HG03039 (cell line): ENCODE measurements around the gene USP32.
"Not testable (repeated sequence)": the region's sequence is repeated elsewhere in the genome, so short reads cannot be mapped to it uniquely, and the experiment has no call there.

Experiments
- ATAC-seq: cut with Tn5 transposase; IDR thresholded peaks from one replicate; pipeline ENCODE4 v1.9.1; 2021; ENCODE audit warnings: mild to moderate bottlenecking, moderate library complexity; ENCODE audit not compliant: unreplicated experiment

USP32 gene

DNA sequence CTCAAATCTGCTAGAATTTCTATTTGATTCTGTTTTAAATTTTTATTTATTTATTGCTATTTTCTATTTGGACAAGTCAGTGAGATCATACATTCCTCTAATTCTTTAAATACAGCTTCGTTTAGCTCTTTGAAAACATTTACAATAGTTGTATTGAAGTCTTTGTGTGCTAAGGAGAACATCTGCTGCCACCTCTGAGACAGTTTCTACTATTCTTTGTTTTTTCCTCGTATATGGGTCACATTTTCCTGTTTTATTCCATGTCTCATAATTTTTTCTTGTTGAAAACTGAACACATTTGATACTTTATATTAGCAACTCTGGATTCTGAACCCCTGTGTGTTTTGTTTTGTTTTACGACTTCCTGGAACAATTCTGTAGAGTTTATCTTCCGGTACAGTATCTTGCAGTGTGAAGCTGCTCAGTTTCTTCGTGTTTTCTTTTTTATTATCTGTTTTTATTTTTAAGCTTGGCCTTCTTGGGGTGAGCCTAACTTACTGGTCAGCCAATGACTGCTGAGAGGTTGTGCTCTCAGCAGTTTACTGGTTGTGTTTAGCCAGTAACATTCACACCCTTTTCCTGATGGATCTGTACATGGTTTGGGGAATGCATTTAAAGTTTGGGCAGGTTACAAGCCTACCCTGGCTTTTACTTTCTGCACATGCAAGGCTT, 143.2 kb downstream of the USP32 start:
- no peak for ATAC-seq

DNA sequence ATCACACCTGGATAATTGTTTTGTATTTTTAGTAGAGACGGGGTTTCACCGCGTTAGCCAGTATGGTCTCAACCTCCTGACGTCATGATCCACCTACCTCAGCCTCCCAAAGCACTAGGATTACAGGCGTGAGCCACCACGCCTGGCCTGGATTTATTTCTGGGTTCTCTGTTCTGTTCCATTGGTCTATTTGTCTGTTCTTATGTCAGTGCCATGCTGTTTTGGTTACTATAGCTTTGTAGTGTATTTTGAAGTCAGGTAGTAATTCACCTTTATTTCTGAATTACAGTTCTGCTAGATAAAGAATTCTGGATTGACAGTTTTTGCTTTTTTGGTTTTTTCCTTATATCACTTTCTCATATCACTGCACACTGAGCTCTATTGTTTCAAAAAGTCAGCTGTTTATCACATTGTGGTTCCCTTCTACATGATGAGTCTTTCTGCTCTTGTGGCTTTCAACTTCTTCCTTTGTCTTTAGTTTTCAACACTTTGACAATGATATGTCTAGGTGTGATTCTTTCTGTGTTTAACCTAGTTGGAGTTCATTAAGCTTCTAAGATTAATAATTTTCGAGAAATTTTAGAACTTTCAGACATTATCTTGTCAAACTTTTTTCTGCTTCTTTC, 144.0 kb downstream of the USP32 start:
- no peak for ATAC-seq

DNA sequence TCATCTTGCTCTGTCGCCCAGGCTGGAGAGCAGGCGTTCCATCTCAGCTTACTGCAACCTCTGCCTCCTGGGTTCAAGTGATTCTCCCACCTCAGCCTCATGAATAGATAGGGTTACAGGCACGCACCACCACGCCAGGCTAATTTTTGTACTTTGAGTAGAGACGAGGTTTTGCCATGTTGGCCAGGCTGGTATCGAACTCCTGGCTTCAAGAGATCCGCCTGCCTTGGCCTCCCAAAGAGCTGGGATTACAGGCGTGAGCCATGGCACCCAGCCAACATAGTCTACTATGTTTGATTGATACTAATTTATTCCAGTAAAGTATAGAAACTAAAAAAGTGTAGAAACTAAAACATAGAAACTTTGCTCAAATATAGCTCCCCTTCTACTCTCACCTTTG, 147.3 kb downstream of the USP32 start:
- no peak for ATAC-seq

DNA sequence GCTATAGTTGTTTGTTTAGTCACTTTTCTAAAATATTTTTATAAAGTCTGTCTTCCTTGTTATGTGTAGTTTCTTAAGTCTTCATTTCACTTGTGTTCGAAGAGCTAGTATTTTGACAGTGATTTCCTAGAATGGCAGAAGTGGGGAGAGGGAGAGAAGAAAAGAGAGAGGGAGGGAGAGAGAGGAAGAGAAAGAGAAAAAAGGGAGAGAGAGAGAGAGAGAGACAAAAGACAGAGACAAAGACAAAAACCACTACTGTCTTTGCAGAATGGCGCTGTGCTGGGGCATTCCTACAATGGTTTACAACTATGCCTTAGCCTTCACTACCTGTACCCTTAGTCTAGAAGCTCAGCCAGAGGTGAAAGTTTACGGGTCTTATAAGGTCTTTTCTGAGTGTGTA, 151.6 kb downstream of the USP32 start:
- ATAC-seq, result no peak

DNA sequence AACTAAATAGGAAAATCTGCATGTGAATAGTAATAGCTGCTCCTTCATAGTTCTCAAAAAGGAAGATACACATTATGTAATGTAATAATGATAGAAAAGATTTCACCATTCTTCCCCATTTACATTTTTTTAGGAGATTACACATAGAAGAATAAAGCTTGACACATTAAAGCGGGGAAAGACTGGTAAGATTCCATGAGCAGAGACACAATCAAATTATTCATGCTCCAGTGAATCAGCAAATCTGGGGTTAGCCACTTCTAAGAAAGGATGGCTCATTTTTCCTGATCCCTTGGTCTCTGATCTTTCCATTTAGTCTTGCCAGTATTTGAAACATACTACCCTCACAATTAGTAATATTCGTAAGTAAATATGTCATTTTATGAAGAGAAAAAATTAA, 160.2 kb downstream of the USP32 start:
- ATAC-seq, result no peak

DNA sequence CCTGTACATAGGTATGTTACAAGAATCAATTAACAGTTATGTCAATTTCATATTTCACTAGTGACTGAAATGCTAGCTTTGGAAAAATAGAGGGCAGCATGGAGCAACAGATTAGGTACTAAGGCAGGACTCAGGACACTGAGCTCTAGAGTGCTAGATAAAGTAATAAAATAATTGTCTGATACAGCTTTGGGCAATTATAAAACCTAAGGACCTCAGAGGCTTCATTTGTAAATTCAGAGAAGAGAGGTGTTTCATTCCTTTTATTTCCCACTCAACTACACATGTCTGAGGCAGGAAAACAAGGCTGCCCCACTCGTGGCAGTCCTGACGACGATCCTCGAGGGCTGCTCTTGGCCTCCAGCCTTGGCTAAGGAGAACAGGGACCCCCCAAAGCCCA, 160.7 kb downstream of the USP32 start:
- no peak for ATAC-seq

DNA sequence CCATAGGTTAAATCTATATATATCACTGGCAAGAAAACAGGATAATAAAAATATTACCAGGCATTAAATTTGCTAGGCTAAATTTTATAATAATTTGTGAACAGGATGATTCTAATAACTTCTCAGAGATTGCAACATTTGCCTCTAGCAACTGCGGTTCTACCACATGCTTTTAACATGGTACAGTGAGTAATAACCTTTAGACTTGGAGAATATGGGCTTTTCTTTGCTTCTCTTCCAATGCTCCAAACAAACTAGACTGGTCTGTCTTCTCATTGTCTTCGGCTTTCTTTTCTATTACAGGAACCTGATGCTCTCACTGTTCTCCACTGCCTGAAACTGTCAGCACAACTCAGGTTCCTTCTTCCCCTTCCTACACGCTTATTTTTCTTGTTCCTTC, 161.6 kb downstream of the USP32 start:
- no peak for ATAC-seq

DNA sequence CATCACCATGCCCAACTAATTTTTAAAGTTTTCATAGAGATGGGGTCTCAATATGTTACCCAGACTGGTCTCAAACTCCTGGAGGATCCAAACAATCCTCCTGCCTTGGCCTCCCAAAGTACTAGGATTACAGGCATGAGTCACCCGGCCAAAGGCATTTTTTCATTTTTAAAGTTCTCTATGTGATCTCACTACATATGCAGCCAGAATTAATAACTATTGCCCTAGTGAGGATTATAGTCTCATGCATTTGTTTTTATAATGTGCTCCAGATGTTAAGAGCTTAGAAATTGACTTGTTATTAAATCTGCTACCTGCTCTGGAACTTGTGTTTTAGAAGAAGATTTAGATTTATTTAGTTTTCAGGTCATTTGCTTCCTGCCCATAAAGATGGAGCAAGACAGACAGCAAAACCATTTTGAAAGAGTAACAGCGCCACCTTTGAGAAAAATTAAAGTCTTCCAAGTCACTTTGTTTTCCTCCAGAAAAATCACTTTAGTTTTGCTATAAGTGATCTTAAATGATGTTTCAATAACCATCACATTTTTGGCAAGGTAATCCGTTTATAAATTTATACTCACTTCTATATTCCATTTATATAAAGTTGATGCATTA, 162.6 kb downstream of the USP32 start:
- ATAC-seq, result no peak

DNA sequence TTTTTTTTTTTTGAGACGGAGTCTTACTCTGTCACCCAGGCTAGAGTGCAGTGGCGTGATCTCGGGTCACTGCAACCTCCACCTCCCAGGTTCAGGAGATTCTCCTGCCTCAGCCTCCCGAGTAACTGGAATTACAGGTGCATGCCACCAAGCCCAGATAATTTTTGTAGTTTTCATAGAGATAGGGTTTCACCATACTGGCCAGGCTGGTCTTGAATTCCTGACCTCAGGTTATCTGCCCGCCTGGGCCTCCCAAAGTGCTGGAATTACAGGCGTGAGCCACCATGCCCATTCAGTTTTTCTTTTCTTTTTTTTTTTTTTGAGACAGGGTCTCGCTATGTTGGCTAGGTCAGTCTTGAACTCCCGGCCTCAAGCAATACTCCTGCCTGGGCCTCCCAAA, 164.7 kb downstream of the USP32 start:
- not testable (repeated sequence) for ATAC-seq

DNA sequence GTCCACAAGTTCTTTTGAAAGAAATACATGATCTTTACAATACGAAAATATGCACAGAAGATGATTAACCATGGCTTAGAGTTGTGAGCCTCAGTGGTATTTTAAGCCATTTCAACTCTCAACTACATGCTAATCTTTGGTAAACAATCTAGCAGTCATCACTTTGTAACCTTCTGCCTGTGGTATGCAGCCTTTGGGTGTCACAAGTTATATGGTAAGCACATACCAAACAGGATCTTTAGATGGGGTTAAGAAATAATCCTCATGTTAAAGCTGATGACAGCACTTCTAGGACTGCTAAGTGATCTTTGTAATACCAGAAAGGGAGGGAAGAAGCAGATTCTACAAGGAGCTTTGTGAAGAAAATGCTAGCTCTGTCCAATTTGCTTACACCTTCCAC, 167.9 kb downstream of the USP32 start:
- ATAC-seq, result no peak

DNA sequence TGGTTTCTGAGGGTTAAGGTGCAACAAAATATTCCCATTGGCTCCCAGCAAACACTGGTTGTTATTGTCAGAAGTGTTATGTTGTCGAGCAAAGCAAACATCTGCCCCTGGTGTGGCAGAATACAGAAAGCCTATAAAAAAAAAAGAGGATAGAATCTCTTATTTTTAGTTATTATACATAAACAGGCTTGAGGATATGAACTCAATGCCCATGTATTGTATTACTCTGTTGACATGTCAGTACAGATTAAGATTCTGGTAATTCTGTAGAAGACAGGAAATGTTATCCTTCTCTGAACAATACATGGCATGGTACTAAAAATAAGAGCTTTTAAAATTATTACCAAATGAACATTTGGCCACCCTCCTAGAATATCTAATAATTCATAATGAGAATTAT, 168.5 kb downstream of the USP32 start:
- ATAC-seq, result no peak

DNA sequence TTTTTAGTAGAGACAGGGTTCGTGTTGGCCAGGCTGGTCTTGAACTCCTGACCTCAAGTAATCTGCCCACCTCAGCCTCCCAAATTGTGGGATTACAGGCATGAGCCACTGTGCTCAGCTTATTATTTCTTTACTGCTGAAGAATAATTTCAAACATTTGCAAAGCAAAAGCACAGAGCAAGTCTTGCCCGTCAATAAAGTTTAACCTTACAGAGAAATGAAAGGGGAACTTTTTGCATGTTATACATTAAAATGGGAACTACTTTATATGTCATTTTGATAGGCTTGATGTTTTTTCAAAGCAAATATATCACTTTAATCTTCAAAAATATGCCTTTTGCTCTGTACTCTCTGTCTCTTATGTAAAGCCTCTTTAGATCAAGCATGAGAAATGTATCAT, 173.2 kb downstream of the USP32 start:
- not testable (repeated sequence) for ATAC-seq

DNA sequence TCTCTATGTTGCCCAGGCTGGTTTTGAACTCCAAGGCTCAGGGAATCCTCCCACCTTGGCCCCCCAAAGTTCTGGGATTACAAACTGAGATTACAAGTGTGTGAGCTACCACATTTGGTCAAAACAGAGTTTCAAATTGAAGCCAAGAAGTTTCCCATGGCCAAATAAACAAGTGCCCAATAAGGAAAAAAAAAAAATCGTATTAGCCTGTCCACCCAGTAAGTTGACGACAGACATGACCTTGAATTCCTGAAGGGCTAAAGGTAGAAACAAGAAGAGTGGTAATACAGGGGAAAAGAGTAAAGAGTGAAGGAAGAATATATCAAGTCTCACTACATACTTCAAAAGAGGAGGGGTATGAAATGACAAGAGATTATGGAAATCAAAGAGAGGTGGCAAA, 176.0 kb downstream of the USP32 start:
- ATAC-seq, result not testable (repeated sequence)

DNA sequence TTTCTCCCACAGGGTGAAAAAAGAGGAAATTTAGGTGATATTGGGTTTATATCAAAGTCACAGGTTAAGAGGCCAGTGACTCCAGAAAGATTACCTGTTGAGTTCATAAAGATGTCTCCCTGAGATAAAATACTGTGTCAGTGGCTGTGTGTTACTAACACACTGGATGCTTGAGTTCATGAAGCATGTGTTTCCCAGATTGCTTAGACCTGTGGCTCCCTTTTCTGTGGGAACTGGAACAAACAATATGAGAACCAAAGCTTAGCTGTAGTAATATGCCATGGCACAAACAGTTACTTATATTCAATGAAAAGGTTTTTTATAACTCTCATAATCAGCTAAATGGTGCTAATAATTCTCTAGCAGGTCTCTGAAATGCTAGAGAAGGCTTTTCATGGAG, 180.7 kb downstream of the USP32 start:
- ATAC-seq, result not testable (repeated sequence)

DNA sequence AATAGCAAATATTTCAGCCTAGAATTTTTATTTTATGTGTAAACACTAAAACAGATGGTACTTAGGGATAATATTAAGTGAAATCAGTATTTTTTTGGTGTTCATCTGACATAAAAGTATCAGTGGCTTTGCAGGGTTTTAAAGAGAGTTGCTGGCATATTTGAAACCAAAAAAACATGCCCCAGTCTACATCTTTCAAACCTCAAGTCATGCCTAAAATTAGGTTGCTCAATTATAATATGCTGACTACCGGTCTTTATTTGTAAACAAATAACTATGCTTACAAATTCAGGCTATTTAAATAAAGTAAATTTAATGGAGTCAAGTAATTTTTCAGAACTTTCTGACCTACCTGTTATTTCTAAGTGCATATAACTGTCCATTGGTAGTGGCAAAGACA, 183.6 kb downstream of the USP32 start:
- ATAC-seq, result not testable (repeated sequence)

DNA sequence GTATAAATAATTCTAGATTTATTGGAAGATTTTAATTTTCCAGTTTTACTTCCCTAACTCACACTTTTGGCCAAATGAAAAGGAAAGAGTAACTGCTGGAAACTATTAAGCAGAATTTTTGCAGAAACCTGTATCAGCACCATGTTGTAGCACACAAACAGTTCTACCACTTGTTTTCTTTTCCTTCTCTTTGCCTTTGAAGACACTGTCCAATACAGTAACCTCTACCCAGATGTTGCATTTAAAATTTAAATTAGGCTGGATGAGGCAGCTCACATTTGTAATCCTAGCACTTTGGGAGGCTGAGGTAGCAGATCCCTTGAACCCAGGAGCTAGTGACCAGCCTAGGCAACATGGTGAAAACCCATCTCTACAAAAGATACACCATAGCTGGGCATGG, 186.2 kb downstream of the USP32 start:
- not testable (repeated sequence) for ATAC-seq

DNA sequence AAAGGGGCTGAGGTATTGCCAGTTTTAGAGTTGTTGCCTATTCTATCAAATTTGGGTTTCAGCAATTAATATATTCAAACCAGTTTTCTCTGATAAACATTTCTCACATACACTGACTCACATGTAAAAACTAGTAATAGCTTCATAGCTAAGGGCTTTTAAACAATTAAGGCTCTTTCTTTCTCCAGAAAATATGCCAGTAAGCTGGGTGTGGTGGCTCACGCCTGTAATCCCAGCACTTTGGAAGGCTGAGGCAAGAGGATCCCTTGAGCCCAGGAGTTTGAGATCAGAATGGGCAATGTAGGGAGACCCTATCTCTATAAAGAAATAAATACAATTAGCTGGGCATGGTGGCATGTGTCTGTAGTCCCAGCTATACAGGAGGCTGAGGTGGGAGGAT, 193.3 kb downstream of the USP32 start:
- ATAC-seq, result not testable (repeated sequence)

DNA sequence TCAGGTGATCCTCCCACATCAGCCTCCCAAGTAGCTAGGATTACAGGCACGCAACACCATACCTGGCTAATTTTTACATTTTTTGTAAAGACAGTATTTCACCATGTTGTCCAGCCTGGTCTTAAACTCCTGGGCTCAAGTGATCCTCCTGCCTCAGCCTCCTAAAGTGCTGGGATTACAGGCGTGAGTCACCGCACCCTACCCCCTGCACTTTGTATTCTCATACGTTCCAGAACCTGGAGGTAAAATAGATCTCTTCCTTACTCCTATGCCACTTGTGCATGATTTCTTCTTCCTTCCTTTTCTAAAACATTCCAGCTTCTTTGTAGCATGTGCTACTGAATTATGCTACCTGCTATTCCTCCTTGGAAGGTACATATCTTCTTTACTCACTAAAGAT, 197.8 kb downstream of the USP32 start:
- ATAC-seq, result not testable (repeated sequence)

DNA sequence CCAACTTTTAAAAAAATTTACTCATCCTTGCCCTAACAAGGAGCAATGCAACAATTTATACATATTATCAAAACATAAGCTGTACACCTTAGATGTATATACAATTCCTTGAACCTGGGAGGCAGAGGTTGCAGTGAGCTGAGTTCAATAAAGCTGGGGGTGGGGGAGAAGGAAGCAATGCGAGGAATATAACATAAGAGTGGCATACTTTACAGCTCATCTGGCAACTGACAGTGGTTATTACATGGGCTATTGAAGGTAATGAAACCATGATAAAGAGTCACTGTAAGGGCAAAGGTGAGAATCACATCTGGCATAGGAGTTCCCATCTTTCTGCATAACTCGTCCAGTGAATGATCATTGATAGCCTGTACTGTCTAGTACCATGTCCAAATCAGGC, 198.5 kb downstream of the USP32 start:
- no peak for ATAC-seq

DNA sequence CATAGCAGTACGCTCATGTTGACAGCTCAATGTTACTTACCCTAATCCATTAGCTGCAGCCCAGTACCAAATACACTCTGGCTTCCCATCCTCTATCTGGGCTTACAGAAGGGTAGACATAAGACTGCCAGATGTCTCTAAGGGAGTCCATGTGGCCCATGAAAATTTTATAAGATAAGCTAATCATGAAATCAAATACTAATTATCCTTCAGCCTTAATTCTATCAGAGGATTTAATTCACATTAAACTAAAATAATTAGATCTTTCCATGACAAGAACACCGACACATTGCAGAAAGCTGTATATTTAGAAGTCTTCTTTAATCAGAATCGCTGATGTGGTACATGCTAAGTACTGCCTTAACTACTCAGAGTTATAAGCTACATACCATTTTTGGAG, 198.9 kb downstream of the USP32 start:
- ATAC-seq, result not testable (repeated sequence)

DNA sequence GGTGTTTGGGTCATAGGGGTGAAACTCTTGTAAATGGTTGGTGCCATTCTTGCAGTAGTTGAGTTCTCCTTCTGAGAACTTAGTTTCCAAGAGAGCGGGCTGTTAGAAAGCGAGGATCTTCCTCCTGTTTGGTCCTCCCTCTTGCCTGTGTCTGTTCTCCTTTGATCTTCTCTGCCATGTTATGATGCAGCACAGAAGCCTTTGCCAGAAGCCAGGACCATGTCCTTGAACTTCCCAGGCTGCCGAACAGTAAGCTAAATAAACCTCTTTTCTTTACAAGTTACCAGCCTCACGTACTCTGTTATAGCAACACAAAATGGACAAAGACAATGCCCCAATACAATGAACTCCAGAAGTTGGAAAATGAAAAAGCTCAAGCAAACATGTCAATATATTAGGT, 201.9 kb downstream of the USP32 start:
- ATAC-seq, result not testable (repeated sequence)

DNA sequence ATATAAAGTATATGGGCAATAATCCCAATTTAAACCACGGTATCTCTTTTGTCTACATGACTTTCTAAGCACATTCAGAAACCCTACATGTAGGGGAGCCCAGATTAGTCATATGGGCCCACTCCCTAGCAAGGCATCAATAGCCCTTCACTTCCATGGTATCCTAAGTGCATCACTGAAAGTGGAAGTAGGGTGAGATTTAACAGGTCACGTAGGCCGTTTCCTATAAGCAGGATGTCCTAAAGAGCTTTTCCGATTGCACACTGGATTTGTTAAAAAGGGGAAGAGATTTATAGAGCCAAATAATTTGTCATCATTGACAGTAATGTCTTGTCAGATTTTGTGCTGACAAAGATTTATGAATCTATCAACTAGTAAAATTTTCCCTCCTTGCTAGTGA, 203.2 kb downstream of the USP32 start:
- no peak for ATAC-seq
